Measurements from ENCODE around the gene VPS13A.
"Not testable (repeated sequence)": the region's sequence is repeated elsewhere in the genome, so short reads cannot be mapped to it uniquely, and the experiment has no call there.

The VPS13A gene

DNA sequence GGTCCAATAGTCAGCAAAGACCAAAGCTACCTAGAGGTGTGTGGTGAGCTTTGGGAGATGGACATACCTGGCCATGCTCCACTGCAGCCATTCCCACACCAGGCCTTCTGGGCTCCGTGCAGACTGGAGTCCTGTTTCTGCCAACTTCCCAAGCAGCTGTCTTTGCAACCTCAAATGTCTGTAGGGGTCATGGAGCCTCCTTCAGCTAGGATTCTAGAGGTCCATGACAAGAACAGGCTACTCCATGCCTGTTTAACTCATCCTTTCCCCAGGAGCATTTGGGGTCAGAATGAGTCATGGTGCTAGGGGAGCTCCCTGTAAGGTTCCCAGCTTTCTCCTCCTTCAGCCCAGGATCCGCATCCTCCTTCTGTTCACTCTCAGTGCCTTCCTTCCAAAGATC lies 17.1 kb downstream of the VPS13A start:
- no peak for DNase-seq

DNA sequence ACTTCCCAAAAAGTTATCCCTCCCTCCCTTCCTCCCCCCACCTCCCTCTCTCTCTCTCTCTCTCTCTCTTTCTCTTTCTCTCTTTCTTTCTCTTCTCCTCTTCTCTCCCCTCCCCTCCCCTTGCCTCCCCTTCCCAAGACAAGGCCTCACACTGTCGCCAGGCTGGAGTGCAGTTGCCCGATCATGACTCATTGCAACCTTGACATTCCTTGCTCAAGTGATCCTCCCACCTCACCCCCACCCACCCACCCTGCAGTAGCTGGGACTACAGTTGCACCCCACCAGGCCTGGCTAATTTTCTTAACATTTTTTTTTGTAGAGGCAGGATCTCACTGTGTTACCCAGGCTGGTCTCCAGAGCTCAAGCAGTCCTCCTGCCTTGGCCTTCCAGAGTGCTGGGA lies 32.8 kb downstream of the VPS13A start:
- DNase-seq: no peak

DNA sequence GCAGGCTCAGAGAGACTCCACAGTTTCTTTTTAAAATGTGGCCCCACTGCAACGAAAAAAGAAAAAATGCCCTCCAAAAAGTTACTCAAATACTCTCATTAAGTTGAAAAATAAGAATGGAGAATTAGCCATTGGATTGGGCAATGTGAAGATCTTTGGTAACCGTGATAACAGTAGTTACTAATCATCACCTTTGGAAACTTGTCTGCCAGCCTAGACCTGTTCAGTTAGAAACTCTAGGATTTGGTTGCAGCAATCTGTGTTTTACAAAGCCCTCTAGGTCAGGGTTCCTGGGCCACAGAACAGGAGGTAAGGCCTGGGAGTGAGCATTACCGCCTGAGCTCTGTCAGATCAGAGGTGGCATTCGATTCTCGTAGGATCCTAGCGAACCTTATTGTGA lies 34.2 kb downstream of the VPS13A start:
- no peak for DNase-seq

DNA sequence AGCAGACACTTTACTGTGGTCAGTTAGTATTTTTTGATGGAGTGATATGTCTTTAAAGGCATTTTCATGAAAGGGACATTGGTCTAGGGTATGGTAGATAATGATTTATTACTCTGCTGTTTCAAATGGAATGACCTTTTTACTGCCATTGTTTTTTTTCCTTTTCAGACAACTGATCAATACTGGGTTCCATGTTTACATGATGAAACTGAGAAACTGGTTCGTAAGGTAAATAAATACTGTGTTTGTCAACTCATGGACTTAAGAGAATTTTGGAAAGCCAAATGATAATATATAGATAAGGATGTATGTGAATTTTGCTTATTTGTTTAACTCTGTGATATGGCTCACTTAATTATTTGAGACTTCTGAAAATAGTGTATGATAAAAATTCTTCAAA lies 35.5 kb downstream of the VPS13A start:
- no peak for DNase-seq

DNA sequence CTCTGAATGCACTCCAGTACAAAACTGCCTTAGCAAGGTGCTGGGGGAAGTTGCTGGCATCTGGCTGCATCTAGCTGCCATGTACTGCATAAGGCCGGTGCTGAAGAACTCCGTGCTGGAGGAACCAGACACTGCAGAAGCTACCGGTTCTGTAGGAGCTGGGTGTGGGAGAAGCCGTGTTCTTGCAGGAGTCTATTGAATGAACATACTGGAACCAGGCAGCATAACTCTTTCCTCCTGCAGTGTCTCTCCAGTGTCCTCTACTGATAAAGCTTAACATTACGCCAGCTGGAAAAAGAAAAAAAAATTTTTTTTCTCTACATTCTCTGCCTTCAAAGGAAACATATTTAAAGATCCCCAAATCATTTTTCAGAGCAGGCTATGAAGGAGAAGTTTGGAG lies 38.5 kb downstream of the VPS13A start:
- DNase-seq: no peak

DNA sequence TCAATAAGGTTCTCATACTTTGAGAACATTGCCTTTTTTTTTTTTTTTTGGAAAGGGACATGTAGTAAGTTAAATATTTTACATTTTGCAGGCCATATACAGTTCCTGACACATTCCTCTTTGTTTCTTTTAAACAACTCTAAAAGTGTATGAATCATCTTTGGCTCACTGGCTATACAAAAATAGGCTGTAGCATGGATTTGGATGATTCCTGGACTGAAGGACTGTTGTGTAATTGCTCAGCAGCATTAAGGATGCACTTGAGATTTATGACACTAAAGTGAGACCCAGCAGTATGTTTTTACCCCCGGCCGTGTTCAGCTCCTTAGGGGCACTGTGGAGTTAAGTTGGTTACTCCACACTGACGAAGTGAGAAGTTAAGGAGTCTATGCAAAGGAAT lies 41.3 kb downstream of the VPS13A start:
- DNase-seq: no peak

DNA sequence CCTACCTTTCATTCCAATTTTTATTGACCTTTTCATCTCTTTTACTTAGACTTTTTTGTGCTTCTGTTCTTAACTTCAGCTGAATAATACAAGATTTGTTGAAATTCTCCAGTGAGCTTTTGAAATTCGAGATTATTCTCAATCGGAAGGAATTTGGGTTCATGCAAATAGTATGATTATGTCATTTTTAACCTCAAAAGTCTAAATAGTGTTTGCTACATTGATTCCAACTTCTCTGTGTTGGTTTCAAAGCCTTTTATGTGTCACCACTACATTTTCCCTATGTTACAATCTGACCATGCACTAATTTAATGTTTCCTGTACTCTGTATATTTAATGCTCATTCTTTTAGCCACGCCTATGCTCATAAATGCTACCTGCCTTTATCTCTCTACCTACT lies 44.1 kb downstream of the VPS13A start:
- no peak for DNase-seq

DNA sequence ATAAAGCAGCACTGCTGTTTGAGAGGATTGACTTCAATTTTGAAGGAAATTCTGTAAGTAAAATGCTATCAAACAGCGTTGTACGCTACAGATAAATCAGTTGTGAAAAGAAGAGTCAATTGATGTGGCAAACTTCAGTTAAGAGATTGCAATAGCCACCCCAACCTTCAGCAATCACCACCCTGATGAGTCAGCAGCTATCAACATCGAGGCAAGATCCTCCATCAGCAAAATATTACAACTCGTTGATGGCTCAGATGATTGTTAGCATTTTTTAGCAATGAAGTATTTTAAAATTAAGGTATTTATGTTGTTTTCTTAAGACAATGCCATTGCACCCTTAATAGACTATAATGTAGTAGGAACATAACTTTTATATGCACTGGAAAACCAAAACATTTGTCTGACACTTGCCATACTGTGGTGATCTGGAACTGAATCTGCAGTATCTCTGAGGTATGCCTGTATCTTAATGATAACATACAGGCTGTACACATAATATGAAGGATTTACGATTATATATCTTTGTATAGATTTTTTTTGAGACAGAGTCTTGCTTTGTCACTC lies 47.5 kb downstream of the VPS13A start:
- no peak for DNase-seq

DNA sequence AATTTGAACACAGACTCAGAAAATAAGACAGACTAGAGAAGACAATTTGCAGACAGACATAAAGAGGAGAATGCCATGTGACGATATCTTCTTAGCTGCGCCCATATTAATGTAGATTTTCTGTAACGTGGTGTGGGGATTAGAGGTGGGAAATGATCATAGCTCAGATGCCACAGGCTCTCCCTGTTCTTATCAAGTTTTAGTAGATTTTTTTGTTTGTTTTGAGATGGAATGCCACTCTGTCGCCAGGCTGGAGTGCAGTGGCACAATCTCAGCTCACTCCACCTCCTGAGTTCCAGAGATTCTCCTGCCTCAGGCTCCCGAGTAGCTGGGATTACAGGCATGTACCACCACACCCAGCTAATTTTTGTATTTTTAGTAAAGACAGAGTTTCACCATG lies 59.4 kb downstream of the VPS13A start:
- no peak for DNase-seq

DNA sequence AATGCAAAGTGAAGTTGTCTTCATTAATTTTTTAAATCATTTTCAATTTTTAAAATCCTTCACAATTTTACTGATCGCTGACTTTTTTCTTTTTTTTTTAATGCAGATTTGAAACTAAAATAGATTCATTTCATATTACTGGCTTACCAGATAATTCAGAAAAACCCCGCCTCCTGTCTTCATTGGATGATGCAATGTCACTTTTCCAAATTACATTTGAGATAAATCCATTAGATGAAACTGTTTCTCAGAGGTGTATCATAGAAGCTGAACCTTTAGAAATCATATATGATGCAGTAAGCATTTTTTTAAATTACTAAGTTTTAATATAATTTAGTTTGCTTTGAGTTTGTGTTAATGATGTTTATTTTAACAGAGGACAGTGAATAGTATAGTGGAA lies 60.6 kb downstream of the VPS13A start:
- no peak for DNase-seq

DNA sequence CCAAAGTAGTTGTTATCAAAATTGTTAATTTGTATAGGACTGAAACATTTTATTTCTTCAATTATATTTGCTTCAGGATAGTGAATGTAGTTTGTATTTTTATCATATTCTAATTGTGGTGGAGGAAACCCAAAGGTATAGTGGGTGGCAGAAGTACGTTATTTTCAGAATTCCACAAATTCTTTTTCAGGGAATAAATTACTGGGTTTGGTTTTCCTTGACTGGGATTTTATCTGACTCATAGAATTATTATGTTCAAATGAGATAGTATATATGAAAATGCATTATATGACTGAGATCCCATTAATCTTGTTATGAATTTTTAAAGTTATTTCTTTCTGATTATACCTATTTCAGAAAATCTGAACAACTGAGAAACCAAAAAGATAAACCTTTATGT lies 73.7 kb downstream of the VPS13A start:
- no peak for DNase-seq

DNA sequence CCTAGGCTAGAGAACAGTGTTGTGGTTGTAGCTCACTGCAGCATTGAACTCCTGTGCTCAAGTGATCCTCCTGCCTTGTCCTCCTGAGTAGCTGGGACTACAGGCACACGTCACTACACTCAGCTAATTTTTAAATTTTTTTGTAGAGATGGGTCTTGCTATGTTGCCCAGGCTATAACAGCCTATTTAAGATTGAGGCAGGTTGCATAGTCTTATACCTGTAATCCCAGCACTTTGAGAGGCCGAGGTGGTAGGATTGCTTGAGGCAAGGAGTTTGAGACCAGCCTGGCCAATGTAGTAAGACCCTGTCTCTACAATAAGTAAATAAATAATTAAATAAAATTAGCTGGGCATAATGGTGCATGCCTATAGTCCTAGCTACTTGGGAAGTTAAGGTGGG lies 79.9 kb downstream of the VPS13A start:
- no peak for DNase-seq

DNA sequence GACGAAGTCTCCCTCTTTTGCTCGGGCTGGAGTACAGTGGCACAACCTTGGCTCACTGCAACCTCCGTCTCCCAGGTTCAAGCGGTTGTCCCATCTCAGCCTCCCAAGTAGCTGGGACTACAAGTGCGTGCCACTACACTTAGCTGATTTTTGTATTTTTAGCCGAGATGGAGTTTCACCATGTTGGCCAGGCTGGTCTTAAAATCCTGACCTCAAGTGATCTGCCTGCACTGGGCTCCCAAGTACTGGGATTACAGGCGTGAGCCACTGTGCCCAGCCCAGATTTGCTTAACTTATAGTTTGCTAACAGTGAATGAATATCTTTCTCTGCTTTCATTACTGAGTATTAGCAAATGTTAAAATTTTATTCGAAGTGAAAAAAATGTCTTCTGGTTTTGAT lies 84.3 kb downstream of the VPS13A start:
- DNase-seq: no peak

DNA sequence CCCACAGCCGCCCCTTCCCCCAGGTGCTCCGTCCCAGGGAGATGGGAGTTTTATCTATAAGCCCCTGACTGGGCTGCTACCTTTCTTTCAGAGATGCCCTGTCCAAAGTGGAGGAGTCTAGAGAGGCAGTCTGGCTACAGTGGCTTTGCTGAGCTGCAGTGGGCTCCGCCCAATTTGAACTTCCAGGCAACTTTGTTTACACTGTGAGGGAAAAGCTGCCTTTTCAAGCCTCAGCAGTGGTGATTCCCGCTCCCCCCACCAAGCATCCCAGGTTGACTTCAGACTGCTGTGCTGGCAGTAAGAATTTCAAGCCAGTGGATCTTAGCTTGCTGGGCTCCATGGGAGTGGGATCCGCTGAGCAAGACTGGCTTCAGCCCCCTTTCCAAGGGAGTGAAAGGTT lies 90.4 kb downstream of the VPS13A start:
- not testable (repeated sequence) for DNase-seq

DNA sequence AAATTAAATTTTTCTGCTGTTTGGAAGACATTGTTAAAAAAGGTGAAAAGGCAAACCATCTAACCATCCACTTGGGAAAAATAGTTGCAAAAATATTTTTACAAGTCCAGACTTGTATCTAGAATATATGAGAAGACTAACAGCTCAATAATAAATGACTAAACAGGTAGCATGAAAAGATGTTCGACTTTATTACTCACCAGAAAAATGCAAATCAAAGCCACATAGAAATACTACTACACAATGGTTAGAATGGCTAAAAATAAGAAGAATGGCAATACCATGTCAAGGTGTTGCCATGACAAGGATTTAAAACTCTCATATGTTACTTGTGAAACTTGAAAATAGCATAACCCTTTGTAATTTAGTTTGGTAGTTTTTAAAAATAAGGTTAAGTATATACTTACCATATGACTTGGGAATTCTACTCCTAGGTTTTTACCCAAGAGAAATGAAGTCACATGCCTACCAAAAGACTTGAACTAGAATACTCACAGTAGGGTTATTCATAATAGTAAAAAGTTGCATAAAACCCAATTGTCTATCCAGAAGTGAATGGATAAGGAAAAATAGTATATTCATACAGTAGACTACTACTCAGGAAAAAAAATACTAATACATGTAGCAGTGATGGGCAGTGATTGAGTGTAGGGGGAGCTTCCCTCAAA lies 93.8 kb downstream of the VPS13A start:
- DNase-seq: no peak

DNA sequence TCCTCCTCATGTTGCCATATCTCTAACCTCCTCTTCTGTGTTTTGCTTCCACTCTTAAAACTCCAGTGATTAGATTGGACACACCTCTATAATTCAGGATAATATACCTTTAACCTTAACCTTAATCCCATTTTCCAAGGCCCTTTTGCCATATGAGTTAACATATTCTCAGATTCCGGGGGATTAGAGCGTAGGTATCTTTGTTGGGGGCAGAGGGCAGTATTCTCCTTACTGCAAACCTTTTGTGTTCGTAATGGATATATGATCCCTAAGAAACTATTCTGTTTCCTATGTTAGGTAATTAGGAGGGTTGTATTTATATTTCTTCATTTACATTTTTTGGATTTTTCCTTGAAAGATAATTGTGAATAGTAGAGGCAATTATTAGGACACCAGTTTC lies 99.5 kb downstream of the VPS13A start:
- DNase-seq: no peak

DNA sequence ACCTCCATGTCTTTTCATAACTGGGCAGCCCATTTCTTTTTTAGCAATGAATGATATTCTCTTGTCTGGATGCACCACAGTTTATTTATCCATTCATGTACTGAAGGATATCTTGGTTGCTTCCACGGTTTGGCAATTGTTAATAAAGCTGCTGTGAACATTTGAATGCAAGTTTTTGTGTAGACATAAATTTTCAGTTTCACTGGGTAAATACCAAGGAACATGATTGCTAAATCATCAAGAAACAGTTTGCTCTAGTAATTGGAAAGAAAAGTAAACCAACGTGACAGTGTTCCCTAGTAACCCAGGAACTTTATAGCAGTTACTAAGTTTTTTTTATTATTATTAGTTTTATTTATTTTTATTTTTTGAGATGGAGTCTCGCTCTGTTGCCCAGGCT lies 100.4 kb downstream of the VPS13A start:
- DNase-seq: no peak

DNA sequence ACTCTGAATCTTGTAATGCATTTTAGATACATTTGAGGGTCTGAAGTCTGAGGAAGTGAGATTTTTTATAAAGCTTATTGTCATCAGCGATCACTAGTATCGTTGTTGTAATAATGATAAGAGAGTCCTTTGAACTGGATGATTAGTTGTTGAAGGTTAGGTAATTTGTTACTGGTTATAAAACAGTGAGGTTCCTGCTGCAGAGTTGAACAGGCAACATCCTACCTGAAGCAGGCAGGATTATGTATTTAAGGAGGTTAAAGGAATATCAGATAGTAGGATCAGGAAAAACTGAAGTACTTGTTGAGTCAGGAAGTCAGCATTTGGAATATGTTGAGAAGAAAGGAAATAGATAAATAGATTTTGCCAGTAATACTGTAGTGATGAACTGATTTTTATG lies 106.7 kb downstream of the VPS13A start:
- DNase-seq: no peak

DNA sequence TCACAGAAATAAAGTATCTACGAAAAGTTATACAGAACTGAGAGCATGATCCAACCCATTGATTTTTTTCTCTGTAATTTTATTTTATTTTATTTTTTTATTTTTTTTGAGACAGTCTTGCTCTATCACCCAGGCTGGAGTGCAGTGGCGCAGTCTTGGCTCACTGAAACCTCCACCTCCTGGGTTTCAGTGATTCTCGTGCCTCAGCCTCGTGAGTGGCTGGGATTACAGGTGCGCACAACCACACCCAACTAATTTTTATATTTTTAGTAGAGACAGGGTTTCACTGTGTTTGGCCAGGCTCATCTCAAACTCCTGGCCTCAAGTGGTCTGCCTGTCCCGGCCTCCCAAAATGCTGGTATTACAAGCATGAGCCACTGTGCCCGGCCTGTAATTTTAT lies 107.3 kb downstream of the VPS13A start:
- DNase-seq: no peak

DNA sequence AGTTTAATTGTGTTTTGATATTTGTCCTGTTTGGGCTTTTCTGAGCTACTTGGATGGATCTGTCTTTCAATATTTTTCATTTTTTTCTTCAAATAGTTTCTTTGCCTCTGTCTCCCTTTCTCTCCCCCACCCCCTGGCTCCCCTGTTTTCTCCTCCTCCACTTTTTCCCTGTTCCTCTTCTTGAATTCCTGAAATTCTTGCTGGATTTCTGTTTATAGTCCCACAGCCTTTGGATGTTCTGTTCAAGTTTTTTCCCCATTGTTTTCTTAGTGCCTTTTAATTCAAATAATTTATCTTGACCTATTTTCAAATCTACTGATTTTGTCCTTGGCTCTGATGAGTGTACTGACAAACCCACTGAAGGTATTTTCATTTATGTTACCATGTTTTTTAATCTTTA lies 113.0 kb downstream of the VPS13A start:
- no peak for DNase-seq

DNA sequence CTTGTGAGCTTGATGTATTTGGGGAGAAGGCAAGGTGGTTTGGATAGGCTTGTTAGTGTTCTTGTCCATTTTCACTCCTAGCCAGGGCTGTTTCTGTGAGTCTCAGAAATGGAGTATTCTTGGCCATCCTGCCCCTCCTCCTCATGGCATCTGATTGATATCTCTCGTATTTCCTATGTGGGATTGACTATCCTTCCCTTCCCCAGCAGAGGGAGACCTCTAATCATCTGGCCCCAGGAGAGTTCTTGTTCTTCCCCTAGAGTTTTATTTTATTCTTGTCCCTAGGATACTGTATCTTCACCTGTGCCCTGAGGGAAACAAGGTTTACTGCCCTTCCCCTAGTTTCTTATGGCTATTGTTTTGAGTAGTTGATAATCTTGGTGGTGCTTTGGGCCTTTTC lies 114.4 kb downstream of the VPS13A start:
- DNase-seq: no peak

DNA sequence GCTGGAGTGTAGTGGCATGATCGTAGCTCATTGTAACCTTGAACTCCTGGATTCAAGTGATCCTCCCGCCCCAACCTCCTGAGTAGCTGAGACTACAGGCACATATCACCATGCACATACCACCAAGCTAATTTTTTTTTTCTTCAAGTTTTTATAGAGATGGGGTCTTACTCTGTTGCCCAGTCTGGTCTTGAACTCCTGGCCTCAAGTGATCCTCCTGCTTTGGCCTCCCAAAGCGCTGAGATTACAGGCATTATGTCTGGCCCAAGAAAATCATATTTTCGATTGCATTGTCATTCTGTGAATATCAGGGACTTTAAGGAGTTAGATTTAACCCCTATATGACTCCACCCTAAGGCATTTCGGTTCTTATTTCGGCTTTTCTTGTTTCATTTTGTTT lies 116.6 kb downstream of the VPS13A start:
- no peak for DNase-seq

DNA sequence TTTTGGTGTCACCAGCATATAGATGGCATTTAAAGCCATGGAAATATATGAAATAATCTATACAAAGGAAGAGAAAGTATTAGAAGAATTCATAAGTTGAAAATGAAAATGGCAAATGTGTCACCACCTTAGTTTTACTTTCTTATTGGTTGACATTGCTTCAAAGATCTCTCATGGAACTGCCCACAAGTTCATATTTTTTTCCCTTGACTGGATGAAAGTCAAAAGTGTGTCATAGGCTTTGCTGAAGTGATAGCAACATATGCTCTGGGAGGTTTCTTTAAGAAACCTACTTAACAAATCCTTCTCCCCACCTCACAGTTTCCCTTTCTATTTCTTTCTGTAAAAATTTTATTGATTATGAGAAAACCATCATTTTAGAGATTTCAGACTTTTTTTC lies 127.2 kb downstream of the VPS13A start:
- DNase-seq: no peak

DNA sequence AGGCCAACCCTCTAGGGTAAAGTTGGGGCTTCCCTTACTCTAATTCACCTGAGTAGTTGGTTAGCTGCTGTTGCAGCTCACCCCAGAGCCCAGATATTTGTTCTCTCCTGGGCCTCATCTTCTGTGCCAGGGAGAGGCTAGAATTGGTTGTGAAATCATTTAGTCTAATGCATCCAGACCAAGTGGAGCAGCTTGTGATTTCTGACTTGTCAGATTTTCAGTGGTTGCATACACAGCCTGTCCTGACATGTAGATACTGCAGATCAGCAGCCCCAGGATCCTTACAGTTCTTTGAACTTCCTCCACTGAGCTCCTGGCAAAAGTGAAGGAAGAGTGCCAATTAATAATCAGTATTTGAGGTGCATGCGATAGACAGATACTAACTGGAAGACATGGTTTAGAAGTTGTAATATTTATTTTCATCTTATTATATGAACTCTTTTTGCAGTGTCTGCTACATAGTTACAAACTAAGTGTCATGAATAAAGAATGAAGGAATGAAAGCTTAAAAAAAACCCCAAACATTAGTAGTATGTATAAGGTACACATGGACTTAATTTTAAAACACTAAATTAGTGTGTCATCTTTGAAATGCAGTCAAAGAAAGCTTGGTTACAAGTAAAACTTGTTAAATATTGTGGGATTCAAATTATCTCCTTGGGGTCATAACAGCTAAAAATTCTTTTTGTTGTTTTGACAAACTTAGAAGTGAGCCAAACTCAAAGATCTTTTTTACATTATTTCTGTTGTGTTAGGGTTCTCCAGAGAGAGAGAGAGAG lies 128.5 kb downstream of the VPS13A start:
- no peak for DNase-seq

DNA sequence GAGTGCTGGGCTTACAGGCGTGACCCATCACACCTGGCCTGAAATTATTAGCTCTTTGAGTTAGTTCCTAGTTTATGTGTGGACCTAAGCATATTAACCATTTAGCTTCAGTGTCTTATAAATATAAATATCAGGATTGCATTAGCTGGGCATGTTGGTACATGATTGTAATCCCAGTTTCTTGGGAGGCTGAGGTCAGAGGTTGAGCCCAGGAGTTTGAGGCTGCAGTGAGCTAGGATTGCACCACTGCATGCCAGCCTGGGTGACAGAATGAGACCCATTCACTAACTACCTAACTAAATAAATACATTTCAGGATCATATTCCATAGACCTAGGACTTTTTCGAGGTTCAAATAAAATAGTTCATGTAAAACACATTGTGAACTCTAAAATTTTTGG lies 129.8 kb downstream of the VPS13A start:
- no peak for DNase-seq
